IMR-90 (cell line): Measurements from ENCODE around the gene OLIG3. TPM values are rescaled to one million over a fixed set of nuclear protein-coding genes. Genes with fewer than 3 reads are reported as not detected.

Source experiments
- ATAC-seq: fragments of 200-7000 bp; cut with Tn5 transposase; 2 replicates; pipeline ENCODE4 v1.9.1; 2020; ENCODE audit warnings: low read depth, mild to moderate bottlenecking, moderate library complexity
- BruUV-seq: library from RNA; stranded (reverse); fragments of 400-500 nt; replicated peaks from 2 replicates; lab custom pipeline; 2021; lab: Mats Ljungman, UMichigan
- CTCF ChIA-PET: fragments of 300-600 bp; formaldehyde crosslinking; extraction: SDS; loops from one replicate; lab custom pipeline; 2021; ENCODE audit warnings: antibody characterized with exemption; lab: Yijun Ruan, JAX
- POLR2A ChIA-PET: fragments of 300-600 bp; sonication (Branson Sonifier 250); formaldehyde crosslinking; loops from one replicate; lab custom pipeline; 2022; ENCODE audit warnings: antibody characterized with exemption; ENCODE audit not compliant: unreplicated experiment; lab: Charles Lee
- DNase-seq: peaks from one replicate; pipeline ENCODE4 v3.0.0; 2013
- H2AFZ ChIP-seq: replicated peaks from 2 replicates; pipeline ENCODE3; 2013; ENCODE audit warnings: low read length, mild to moderate bottlenecking; ENCODE audit not compliant: poor library complexity
- H2AK5ac ChIP-seq: 2 replicates; pipeline ENCODE4 v1.6.1; 2013; ENCODE audit warnings: low read depth, low read length, inconsistent platforms
- H2AK9ac ChIP-seq: replicated peaks from 2 replicates; pipeline ENCODE3; 2013; ENCODE audit warnings: mild to moderate bottlenecking, low read depth, low read length, moderate library complexity; ENCODE audit not compliant: poor library complexity
- H2BK120ac ChIP-seq: 2 replicates; pipeline ENCODE4 v1.6.1; 2013; ENCODE audit warnings: low read depth, low read length, inconsistent platforms
- H2BK15ac ChIP-seq: 3 replicates; pipeline ENCODE4 v1.6.1; 2013; ENCODE audit warnings: low read depth, low read length, inconsistent platforms
- H2BK20ac ChIP-seq: 2 replicates; pipeline ENCODE4 v1.6.1; 2013; ENCODE audit warnings: low read depth, mild to moderate bottlenecking, inconsistent platforms, low read length, moderate library complexity
- H2BK5ac ChIP-seq: 2 replicates; pipeline ENCODE4 v1.6.1; 2013; ENCODE audit warnings: mild to moderate bottlenecking, low read depth, low read length, inconsistent platforms; ENCODE audit not compliant: poor library complexity, severe bottlenecking
- H3K14ac ChIP-seq: replicated peaks from 2 replicates; pipeline ENCODE4 v1.6.1; 2013; ENCODE audit warnings: low read depth, low read length, inconsistent platforms
- H3K18ac ChIP-seq: 2 replicates; pipeline ENCODE4 v1.6.1; 2013; ENCODE audit warnings: low read depth, low read length, control low read depth
- H3K23ac ChIP-seq: 2 replicates; pipeline ENCODE4 v1.6.1; 2013; ENCODE audit warnings: low read depth, low read length, inconsistent platforms
- H3K27ac ChIP-seq: 2 replicates; pipeline ENCODE4 v1.5.1; 2013; ENCODE audit warnings: mild to moderate bottlenecking, control low read depth, low read length; ENCODE audit not compliant: insufficient read depth
- H3K27me3 ChIP-seq: 2 replicates; pipeline ENCODE4 v1.6.1; 2013; ENCODE audit warnings: low read length; ENCODE audit not compliant: control insufficient read depth, insufficient read depth
- H3K36me3 ChIP-seq: 2 replicates; pipeline ENCODE4 v1.6.1; 2013; ENCODE audit warnings: low read length, mixed read lengths; ENCODE audit not compliant: control insufficient read depth, insufficient read depth
- H3K4ac ChIP-seq: 2 replicates; pipeline ENCODE4 v1.6.1; 2013; ENCODE audit warnings: low read depth, low read length, inconsistent platforms
- H3K4me1 ChIP-seq: 2 replicates; pipeline ENCODE4 v1.6.1; 2013; ENCODE audit warnings: low read length, mixed read lengths; ENCODE audit not compliant: control insufficient read depth, insufficient read depth
- H3K4me2 ChIP-seq: 2 replicates; pipeline ENCODE4 v1.6.1; 2013; ENCODE audit warnings: low read depth, mild to moderate bottlenecking, control low read depth, low read length, moderate library complexity
- H3K4me3 ChIP-seq: 2 replicates; pipeline ENCODE4 v1.5.1; 2013; ENCODE audit warnings: low read depth, mild to moderate bottlenecking, control low read depth, low read length, moderate library complexity; ENCODE audit not compliant: insufficient read depth
- H3K56ac ChIP-seq: 2 replicates; pipeline ENCODE4 v1.6.1; 2013; ENCODE audit warnings: low read length, inconsistent platforms; ENCODE audit not compliant: insufficient read depth; ENCODE audit errors: extremely low read depth
- H3K79me1 ChIP-seq, 2 experiments: 2 replicates each; pipeline ENCODE4 v1.6.1; 2013; ENCODE audit warnings: low read length in 2 of 2, inconsistent platforms in 1 of 2, low read depth in 1 of 2
- H3K9ac ChIP-seq: 2 replicates; pipeline ENCODE4 v1.6.1; 2013; ENCODE audit warnings: low read depth, low read length, control low read depth
- H3K9me1 ChIP-seq: 2 replicates; pipeline ENCODE4 v1.6.1; 2013; ENCODE audit warnings: low read length, inconsistent platforms; ENCODE audit not compliant: insufficient read depth
- H3K9me3 ChIP-seq: 2 replicates; pipeline ENCODE4 v1.6.1; 2013; ENCODE audit warnings: low read length; ENCODE audit not compliant: control insufficient read depth, insufficient read depth
- H4K20me1 ChIP-seq: 2 replicates; pipeline ENCODE4 v1.6.1; 2013; ENCODE audit warnings: low read length, inconsistent platforms; ENCODE audit not compliant: insufficient read depth
- H4K5ac ChIP-seq: 2 replicates; pipeline ENCODE4 v1.6.1; 2013; ENCODE audit warnings: mild to moderate bottlenecking, low read depth, low read length, control low read depth
- H4K8ac ChIP-seq, 2 experiments: 2 replicates each; pipeline ENCODE4 v1.6.1; 2013; ENCODE audit warnings: low read depth in 2 of 2, low read length in 2 of 2, control low read depth in 1 of 2, inconsistent platforms in 1 of 2
- H4K91ac ChIP-seq: 2 replicates; pipeline ENCODE4 v1.6.1; 2013; ENCODE audit warnings: low read depth, low read length, inconsistent platforms; ENCODE audit not compliant: insufficient read depth
- CHD1 ChIP-seq: IDR thresholded peaks from 2 replicates; pipeline ENCODE4 v1.6.1; 2012; ENCODE audit warnings: low read depth, low read length, improper control_type of control experiment
- POLR2A ChIP-seq: IDR thresholded peaks from 2 replicates; pipeline ENCODE4 v1.6.1; 2012; ENCODE audit warnings: mild to moderate bottlenecking, low read depth, low read length
- RFX5 ChIP-seq: IDR thresholded peaks from 2 replicates; pipeline ENCODE4 v1.8.0; 2012; ENCODE audit warnings: low read depth, mild to moderate bottlenecking, low read length, moderate library complexity
- USF2 ChIP-seq: fragments of 150-350 bp; IDR thresholded peaks from 2 replicates; pipeline ENCODE4 v1.6.1; 2017; ENCODE audit warnings: mild to moderate bottlenecking, antibody characterized with exemption, low read length, low read depth
- WGBS, 2 experiments: methylation state at CpG; one replicate each; pipeline versions ENCODE4 v1.1.5 to v1.1.7; 2013; ENCODE audit warnings: missing lambda C conversion rate in 2 of 2; ENCODE audit not compliant: insufficient read length in 1 of 2; ENCODE audit errors: extremely low coverage in 2 of 2; 5-methylcytosine and 5-hydroxymethylcytosine counted together
- dilution Hi-C: fragments of 300-500 bp; cut with HindIII; formaldehyde crosslinking; loops from one replicate; pipeline ENCODE4 v1.14.3; 2018; ENCODE audit warnings: low sequenced_read_pairs; ENCODE audit not compliant: unreplicated experiment
- in situ Hi-C: fragments of 300-500 bp; cut with MboI; formaldehyde crosslinking; loops from 3 replicates; pipeline ENCODE4 v1.14.3; 2019; ENCODE audit warnings: low sequenced_read_pairs, inconsistent platforms, mixed read lengths
- intact Hi-C: fragments of 100-400 bp; cut with micrococcal nuclease; formaldehyde crosslinking; loops from 2 replicates; pipeline ENCODE4 v1.10.0; 2022
- polyA plus RNA-seq, 3 experiments: library from polyadenylated mRNA; depleted of rRNA; stranded (reverse); fragments of >200 nt; gene quantifications; 2 replicates each; pipeline ENCODE4 v1.2.3, GENCODE V29; 2012; ENCODE audit warnings: low replicate concordance in 1 of 3
- total RNA-seq: library from RNA; depleted of rRNA; stranded (reverse); fragments of >200 nt; gene quantifications from 2 replicates; pipeline ENCODE4 v1.2.3, GENCODE V29; 2012

The OLIG3 gene
- total and polyA plus RNA-seq, 2 of the 4 experiments (the other 2 are of a cell fraction), result not detected

GRCh38 chr6:137531376-137532092 lies 37.3 kb upstream of the OLIG3 start:
- no peak overlapping the region for H3K4me3 ChIP-seq
- no peak overlapping the region for H3K4ac ChIP-seq
- dilution Hi-C loops (no loop called here), in situ Hi-C loops (no loop called here), intact Hi-C loops (no loop called here)
- no peaks in the 10 kb centered on the region; the same call in 1 of the 2 replicates for H3K27me3 ChIP-seq
- H4K20me1 ChIP-seq, result no peaks in the 10 kb centered on the region
- no peak overlapping the region for H3K9ac ChIP-seq
- no peak overlapping the region for H4K5ac ChIP-seq
- no peak overlapping the region for H3K14ac ChIP-seq
- no peak overlapping the region for H2BK20ac ChIP-seq
- H3K79me1 ChIP-seq, result no peaks in the 10 kb centered on the region
- no peak overlapping the region for H4K8ac ChIP-seq
- H3K9me3 ChIP-seq, result no peaks in the 10 kb centered on the region
- H3K36me3 ChIP-seq, result no peaks in the 10 kb centered on the region
- no peak overlapping the region for H3K27ac ChIP-seq
- CTCF ChIA-PET, result no interaction called here
- no peak overlapping the region for H3K18ac ChIP-seq
- no peak overlapping the region for H2AK5ac ChIP-seq
- H2AFZ ChIP-seq, result no peak overlapping the region
- H3K23ac ChIP-seq, result no peak overlapping the region
- DNase-seq (no peak), ATAC-seq (no peak)
- no peak overlapping the region for H4K91ac ChIP-seq
- H2BK15ac ChIP-seq, result no peak overlapping the region
- BruUV-seq, result no TSS peak
- H2BK5ac ChIP-seq, result no peak overlapping the region
- TF ChIP-seq POLR2A (no peak), RFX5 (no peak), USF2 (no peak), CHD1 (no peak)
- WGBS, 2 experiments, result no CpG with 5 or more reads among the region's 7 CpGs
- H3K9me1 ChIP-seq, result no peaks in the 10 kb centered on the region
- no peak overlapping the region for H2AK9ac ChIP-seq
- no peaks in the 10 kb centered on the region for H3K4me1 ChIP-seq
- no peak overlapping the region for H3K56ac ChIP-seq
- H2BK120ac ChIP-seq, result no peak overlapping the region
- H3K4me2 ChIP-seq, result no peak overlapping the region
- POLR2A ChIA-PET, result no interaction called here
